ENCODE results near the gene LAMC3. TPM values are rescaled to one million over a fixed set of nuclear protein-coding genes. Genes with fewer than 3 reads are reported as not detected.

The LAMC3 gene
- total RNA-seq (2022; extraction: Qiagen RNA extraction) = 1.5 to 3.1 TPM (median 2.2 TPM) in 5 replicates

GRCh38 chr9:131008909-131009618 is at the start of gene LAMC3:
LAMC3 (plus strand) TSS chr9:131009174; CDS start chr9:131009215, 41 bp downstream.

GRCh38 chr9:131096269-131097125 is 87.5 kb downstream of the LAMC3 start, which contains the start of gene AIF1L:
AIF1L (plus strand) TSS chr9:131096531; CDS start chr9:131096630, 99 bp downstream.

GRCh38 chr9:131125288-131126058 is 116.5 kb downstream of the LAMC3 start, which contains the start of gene NUP214:
NUP214 (plus strand) TSS chr9:131125586; CDS start chr9:131125705, 119 bp downstream.

Other genes starting within 250 kb of the LAMC3 start
- gene ABL1, start 173.9 kb upstream of the LAMC3 start, total RNA-seq (2022; extraction: Qiagen RNA extraction) = 37.5 to 53.7 TPM (median 51.9 TPM) in 5 replicates
- gene QRFP, start 112.4 kb upstream of the LAMC3 start, total RNA-seq (2022; extraction: Qiagen RNA extraction) = not detected in 5 replicates
- 12.5 to 19.2 TPM (median 16.0 TPM) in 5 replicates for gene FIBCD1, start 69.9 kb upstream of the LAMC3 start, total RNA-seq (2022; extraction: Qiagen RNA extraction)
- gene AIF1L, start 87.4 kb downstream of the LAMC3 start, total RNA-seq (2022; extraction: Qiagen RNA extraction) = 1.3 to 1.8 TPM (median 1.7 TPM) in 5 replicates
- 22.9 to 26.5 TPM (median 23.1 TPM) in 5 replicates for gene NUP214, start 116.4 kb downstream of the LAMC3 start, total RNA-seq (2022; extraction: Qiagen RNA extraction)

Measured in A549 treated with Mapracorat at 1 μM for 4 hours (cell line).